PC-3 (cell line): Measurements from ENCODE around the gene BLCAP.

ENCODE experiments used
- CTCF ChIP-seq: fragments of 300-600 bp; sonication (generic); conservative IDR thresholded peaks from 2 replicates; pipeline ENCODE4 v1.5.1; 2017; ENCODE audit warnings: antibody characterized with exemption, low read depth, mild to moderate bottlenecking, low read length
- EZH2 ChIP-seq: fragments of 300-600 bp; sonication (generic); IDR thresholded peaks from one replicate; pipeline ENCODE4 v1.6.1; 2017; ENCODE audit warnings: antibody characterized with exemption, mild to moderate bottlenecking, low read length; ENCODE audit not compliant: unreplicated experiment
- EZH2phosphoT487 ChIP-seq: fragments of 300-600 bp; sonication (generic); IDR thresholded peaks from 2 replicates; pipeline ENCODE4 v1.6.1; 2018; ENCODE audit warnings: mild to moderate bottlenecking, antibody characterized with exemption, low read length, borderline replicate concordance

- TF ChIP-seq CTCF (no peak), EZH2 (no peak), EZH2phosphoT487 (no peak)
These were observed 36.9 kb downstream of the BLCAP start for GRCh38 chr20:37490663-37491350.
